Activated naive CD4-positive, alpha-beta T cell treated with anti-CD3 and anti-CD28 coated beads, Interleukin-2, amount 50 U/mL, for 16 hours (primary cell): ENCODE results near the gene TMEM141.
"Not testable (repeated sequence)": the region's sequence is repeated elsewhere in the genome, so short reads cannot be mapped to it uniquely, and the experiment has no call there.

Source experiments
- DNase-seq: peaks from one replicate; pipeline ENCODE4 v3.0.0-alpha.2; 2020

The TMEM141 gene

DNA sequence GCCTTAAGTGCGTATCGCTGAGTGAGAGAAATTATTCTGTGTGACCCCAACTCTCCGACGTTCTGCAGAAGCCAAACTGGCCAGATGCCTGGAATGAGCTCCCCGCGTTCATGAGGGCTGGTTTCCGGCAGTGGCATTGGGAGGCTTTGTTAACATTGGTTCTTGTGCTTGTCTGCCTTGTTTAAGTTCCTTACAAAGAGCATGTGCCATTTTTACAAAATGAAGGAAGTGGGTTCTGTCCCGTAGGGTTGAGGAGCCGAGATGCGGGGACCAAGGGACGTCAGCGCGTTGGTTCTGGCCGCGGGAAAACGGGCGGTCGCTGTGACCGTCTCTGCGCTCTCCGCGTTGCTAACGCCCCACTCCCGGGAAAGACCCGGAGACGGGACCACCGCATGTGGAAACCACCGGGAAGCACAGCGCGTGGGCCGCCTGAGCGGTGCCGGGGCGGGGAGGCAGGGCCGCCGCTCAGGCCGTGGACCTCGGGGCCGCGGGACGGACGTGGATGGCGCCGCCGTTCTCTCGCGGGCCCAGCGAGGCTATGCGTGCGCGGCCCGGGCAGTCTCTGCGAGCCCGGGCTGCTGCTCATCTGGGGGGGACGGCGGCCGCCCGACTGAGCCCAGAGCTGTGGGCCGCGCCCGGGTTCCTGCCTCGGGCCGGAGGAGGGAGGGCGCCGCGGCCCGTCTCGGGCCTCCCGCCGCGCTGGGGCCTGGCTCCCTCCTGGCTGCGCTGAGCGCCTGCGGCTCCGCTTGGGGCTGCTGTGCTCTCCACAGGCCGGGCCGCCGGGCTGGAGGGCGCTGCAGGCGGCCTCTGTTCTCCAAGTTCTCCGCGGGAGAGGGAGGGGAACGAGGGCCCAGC is 30.1 kb downstream of the TMEM141 start:
- no peak for DNase-seq

- no peak for DNase-seq
Measured at GRCh38 chr9:136821826-136822544, 30.8 kb downstream of the TMEM141 start.

- DNase-seq = no peak
Measured at GRCh38 chr9:136823136-136824046, 32.2 kb downstream of the TMEM141 start.

GRCh38 chr9:136824496-136825225 is 33.5 kb downstream of the TMEM141 start:
- no peak for DNase-seq

DNA sequence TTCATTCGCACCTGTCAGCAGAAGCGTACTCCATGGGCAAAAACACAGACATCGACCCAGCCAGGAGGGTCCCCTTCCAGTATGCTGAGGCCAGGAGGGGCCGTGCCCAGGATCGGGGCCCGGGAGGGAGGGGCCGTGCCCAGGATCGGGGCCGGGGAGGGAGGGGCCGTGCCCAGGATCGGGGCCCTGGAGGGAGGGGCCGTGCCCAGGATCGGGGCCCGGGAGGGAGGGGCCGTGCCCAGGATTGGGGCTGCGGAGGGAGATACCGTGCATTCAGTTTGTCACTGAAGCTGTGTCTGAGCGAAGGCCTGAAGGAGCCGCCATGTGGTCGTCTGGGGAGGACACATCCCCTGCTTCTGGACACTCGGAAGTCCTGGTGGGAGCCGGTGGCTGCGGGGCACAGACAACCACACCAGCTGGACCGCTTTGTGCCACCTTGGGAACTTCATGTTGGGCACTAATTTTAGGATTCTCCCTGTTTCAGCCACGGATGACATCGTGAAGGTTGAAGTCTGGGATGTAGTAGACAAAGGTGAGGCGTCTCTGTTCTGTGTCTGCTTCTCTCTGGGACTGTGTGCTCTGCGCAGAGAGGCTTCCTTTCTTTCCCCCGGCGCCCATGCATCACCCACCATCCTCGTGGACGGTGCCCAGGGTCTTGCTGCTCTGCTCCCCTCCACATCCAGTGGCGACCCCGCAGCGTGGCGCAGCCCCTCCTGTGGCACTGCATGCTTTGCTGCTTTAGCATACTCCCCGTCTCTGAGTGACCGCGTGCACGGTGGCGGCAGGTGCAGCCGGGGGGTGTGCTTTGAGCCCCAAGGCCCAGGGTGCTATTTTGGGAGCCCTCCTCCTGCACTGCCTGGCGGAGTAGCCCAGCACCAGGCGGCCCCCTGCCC is 34.4 kb downstream of the TMEM141 start:
- DNase-seq = no peak

- no peak for DNase-seq
Measured at GRCh38 chr9:136826188-136826541, 35.0 kb downstream of the TMEM141 start.

- DNase-seq = no peak
Measured at GRCh38 chr9:136826703-136827582, 35.8 kb downstream of the TMEM141 start.

DNA sequence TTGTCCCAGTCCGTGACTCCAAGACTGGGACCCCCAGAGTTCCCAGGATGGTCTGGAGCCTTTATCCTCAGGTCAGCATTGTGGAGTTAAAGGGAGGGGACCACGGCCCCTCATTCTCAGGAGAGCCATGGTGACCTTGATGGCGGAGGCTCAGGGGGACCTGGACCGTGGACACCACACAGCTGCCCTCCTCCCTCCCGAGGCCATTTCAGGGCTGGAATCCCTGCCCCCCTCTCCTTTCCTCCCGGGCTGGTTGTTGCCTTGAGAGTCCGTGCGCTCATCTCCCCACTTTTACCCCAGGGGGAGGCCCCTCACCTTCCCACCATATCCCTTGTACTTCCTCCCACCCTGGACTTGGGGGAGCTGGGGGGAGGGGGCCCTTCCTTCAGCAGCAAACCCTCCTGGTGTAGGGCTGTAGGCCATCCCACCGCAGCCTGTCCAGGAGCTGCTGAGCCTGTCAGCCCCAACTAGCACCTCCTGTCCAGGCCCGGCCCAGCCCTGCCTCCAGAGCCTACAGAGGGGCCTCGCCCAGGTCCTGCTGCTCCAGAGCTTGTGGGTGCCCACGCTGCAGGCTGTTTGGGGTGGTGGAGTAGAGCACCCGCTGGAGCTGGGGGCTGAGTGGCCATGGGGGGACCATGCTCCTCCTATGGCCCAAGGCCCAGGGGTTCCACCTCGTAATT is 36.8 kb downstream of the TMEM141 start:
- DNase-seq = no peak

- DNase-seq = no peak
Measured at GRCh38 chr9:136828474-136829140, 37.5 kb downstream of the TMEM141 start.

- DNase-seq = no peak
Measured at GRCh38 chr9:136829412-136829811, 38.3 kb downstream of the TMEM141 start.

DNA sequence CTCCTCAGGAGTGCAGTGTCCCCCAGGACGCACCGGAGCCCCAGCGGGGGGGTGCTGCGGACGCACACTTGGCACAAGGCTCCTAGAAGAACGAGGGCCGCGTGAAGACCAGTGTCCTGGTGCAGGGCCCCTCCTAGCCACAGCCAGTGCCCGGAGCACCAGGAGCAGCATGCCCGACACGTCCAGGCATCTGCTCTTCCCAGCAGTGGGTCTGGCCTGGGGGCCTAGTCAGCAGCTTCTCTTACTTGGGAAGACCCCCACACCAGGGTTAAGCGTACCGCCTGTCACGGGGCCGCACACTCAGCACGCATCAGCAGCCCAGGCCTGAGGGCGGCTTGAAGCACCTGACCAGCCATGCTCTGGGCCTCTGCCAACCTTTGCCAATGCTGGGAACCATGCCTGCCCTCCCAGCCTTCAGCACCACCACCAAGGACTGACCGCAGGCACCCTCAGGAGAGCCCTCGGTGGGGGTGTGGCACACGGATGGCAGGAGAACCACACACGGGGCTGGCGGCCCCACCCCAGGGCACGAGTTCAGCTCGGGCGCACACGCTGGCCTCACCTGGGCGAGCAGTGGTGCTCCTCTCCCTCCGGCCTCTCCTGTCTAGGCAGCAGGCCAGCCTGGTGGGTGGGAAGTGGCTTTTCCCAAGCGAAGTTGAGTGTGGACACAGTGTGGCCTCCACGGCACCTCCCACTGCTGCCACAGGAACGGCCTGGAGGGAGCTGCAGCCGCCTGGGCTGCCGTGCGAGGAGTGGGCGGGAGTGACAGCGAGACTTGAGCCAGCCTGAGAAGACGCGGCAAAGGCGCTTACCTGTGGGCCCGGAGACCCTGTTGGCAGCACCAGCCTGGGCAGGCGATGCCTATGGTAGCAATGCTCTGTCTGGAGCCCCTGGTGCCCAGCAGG is 39.1 kb downstream of the TMEM141 start:
- DNase-seq = no peak

GRCh38 chr9:136831002-136831719 is 40.0 kb downstream of the TMEM141 start:
- no peak for DNase-seq

GRCh38 chr9:136831720-136832104 is 40.6 kb downstream of the TMEM141 start:
- no peak for DNase-seq

GRCh38 chr9:136832581-136832980 is 41.4 kb downstream of the TMEM141 start:
- no peak for DNase-seq

DNA sequence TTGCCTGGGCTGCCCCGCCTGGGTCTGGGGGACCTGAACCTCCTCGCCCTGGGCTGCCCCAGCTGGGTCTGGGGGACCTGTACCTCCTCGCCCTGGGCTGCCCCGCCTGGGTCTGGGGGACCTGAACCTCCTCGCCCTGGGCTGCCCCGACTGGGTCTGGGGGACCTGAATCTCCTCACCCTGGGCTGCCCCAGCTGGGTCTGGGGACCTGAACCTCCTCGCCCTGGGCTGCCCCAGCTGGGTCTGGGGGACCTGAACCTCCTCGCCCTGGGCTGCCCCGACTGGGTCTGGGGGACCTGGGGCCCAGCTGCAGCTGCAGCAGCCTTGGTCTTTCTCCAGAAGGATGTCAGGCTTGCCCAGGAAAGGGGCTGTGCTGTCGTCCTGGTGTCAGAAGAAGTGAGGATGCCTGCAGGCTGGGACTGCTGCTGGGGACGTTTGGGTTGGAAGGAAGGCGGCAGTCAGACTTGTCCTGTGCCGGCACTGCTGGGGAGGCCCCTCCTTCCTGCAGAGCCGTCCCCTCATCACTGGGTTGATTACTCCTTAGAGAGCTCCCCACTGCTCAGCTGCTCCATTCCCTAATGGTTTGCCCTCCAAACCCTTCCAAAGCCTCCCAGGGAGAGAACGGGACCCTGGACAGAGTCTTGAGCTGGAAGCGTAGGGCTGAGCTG is 42.4 kb downstream of the TMEM141 start:
- not testable (repeated sequence) for DNase-seq

- DNase-seq = no peak
Measured at GRCh38 chr9:136835162-136835931, 44.2 kb downstream of the TMEM141 start.
